Activated CD4-positive, CD25-positive, alpha-beta regulatory T cell treated with anti-CD3 and anti-CD28 coated beads, Interleukin-2, amount 50 U/mL, for 72 hours (primary cell): ENCODE data around the gene TMEM91.
A peak's percentile ranks its signal among the peaks of the same experiment; 100 is the strongest.
"Not testable (repeated sequence)": the region's sequence is repeated elsewhere in the genome, so short reads cannot be mapped to it uniquely, and the experiment has no call there.

Source experiments
- DNase-seq: peaks from one replicate; pipeline ENCODE4 v3.0.0; 2021

Gene TMEM91

GRCh38 chr19:41353466-41354342 lies 22.6 kb upstream of the TMEM91 start, which contains the start of gene TGFB1:
TSS of gene TGFB1 (minus strand) at chr19:41353922. CDS start at chr19:41353044, 878 bp downstream.
- DNase-seq = peak; percentile 89

GRCh38 chr19:41354343-41354953 lies 21.9 kb upstream of the TMEM91 start:
- DNase-seq = no peak

- no peak for DNase-seq
Measured at GRCh38 chr19:41355035-41355434, 21.3 kb upstream of the TMEM91 start.

- DNase-seq = no peak
Measured at GRCh38 chr19:41355802-41356201, 20.5 kb upstream of the TMEM91 start.

- no peak for DNase-seq
Measured at GRCh38 chr19:41356984-41357739, 19.2 kb upstream of the TMEM91 start.

GRCh38 chr19:41357746-41358145 lies 18.6 kb upstream of the TMEM91 start:
- DNase-seq = no peak

GRCh38 chr19:41359741-41360140 lies 16.6 kb upstream of the TMEM91 start:
- no peak for DNase-seq

GRCh38 chr19:41362143-41362847 lies 14.0 kb upstream of the TMEM91 start:
- no peak for DNase-seq

GRCh38 chr19:41363371-41363752 lies 13.0 kb upstream of the TMEM91 start:
- no peak for DNase-seq

- peak; percentile 97 for DNase-seq
Measured at GRCh38 chr19:41363753-41364523, 12.4 kb upstream of the TMEM91 start, which contains the start of gene B9D2. TSS of gene B9D2 (minus strand) at chr19:41364149. CDS start at chr19:41363519, 630 bp downstream.

GRCh38 chr19:41364524-41365391 lies 11.6 kb upstream of the TMEM91 start:
- no peak for DNase-seq

- DNase-seq = no peak
Measured at GRCh38 chr19:41366089-41366488, 10.2 kb upstream of the TMEM91 start.

- DNase-seq = no peak
Measured at GRCh38 chr19:41367848-41368301, 8.5 kb upstream of the TMEM91 start.

- no peak for DNase-seq
Measured at GRCh38 chr19:41369769-41370168, 6.6 kb upstream of the TMEM91 start.

GRCh38 chr19:41371119-41371518 lies 5.2 kb upstream of the TMEM91 start:
- DNase-seq = not testable (repeated sequence)

- no peak for DNase-seq
Measured at GRCh38 chr19:41371541-41371940, 4.8 kb upstream of the TMEM91 start.

GRCh38 chr19:41372501-41372900 lies 3.8 kb upstream of the TMEM91 start:
- DNase-seq = no peak

GRCh38 chr19:41373993-41374392 lies 2.3 kb upstream of the TMEM91 start:
- no peak for DNase-seq

- no peak for DNase-seq
Measured at GRCh38 chr19:41376998-41377365, 649 bp downstream of the TMEM91 start.

- no peak for DNase-seq
Measured at GRCh38 chr19:41377977-41378709, 1.8 kb downstream of the TMEM91 start.
